Islet of Langerhans (tissue), 1 donor: ENCODE measurements around the gene IAH1.

Experiments
- FAIRE-seq: peaks from one replicate; lab custom pipeline; 2011; peaks lifted over from hg19 to GRCh38; lab: Jason Lieb, UNC

IAH1 gene

GRCh38 chr2:9527995-9528787, 53.8 kb downstream of the IAH1 start:
- FAIRE-seq = peak; percentile 94

DNA sequence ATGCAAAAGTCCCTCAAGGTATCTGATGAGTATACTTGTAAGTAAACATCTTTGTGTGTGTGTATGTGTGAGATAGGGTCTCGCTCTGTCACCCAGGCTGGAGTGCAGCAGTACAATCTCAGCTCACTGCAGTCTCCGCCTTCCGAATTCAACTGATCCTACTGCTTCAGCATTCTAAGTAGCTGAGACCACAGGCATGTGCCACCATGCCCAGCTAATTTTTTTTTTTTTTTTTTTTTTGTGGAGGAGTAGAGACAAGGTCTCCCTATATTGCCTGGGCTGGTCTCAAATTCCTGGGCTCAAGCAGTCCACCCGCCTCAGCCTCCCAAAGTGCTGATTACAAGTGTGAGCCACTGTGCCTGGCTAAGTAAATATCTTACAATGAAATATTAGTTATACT, 58.1 kb downstream of the IAH1 start:
- no peak for FAIRE-seq

- FAIRE-seq = no peak
Observed at GRCh38 chr2:9533663-9534062, 59.3 kb downstream of the IAH1 start.

DNA sequence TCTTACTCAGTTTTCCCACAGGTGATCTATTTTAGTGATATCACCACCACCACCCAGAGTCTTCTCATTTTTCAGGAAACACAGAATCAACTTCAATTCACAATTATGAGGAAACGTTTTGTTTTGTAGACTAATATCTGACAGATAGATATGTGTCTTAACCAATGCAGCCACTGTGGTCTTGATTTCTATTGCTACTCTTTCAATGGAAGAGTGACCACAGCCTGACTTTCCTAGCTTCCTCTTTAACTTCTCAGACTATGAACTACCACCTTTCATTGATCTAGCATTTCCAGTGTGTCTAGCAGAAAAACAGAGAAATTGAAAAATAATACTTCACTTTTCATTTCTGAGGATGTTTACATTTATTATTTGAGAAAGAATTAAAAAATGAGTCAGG, 60.8 kb downstream of the IAH1 start:
- FAIRE-seq = no peak

GRCh38 chr2:9536504-9536903, 62.2 kb downstream of the IAH1 start:
- no peak for FAIRE-seq

DNA sequence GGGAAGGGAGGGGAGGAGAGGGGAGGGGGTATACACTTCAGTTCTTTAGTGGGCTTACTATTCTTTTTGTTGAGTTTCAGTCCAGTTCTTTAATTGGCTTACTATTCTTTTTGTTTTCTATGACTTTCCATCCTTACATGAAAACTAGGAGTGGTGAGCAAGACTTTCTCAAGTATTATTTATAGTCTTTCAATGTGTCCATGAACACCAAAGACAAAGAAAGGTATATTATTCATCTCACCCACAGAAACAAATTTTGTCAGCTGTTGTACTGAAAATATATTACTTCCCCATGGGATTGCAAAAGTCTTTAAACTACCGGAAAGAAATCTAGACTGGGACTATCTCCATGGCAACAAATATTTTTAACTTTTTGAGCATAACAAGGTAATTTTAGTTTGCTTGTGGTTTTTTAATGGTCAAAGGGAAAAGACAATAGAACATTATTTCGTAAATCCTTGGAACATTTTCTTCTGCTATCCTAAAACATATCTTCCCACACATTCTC, 63.7 kb downstream of the IAH1 start:
- no peak for FAIRE-seq
